ENCODE measurements around the gene GGT6.

The GGT6 gene

DNA sequence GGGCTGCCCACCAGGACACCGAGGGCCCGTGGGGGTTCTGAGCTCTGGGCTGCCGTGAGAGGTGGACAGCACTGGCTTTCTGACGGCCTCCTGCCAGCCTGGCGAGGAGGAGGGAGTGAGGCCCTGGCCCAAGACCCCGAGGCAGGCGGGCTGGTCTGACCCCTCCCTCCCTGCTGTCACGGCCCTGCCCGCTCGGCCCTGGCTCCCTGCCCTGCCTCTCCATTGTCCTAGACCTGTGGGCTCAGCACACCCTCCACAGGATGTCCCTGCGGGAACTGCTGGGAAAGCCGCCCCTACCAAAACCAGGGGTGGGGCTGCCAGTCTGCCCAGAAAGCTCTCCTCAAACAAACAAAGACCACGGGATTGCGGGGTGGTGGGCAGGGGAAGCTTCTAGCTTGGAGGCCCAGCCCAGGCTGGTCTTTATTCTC is 41.0 kb downstream of the GGT6 start:
- DNase-seq = no peak

- no peak for DNase-seq
These were observed 41.5 kb downstream of the GGT6 start for GRCh38 chr17:4518901-4519300.

- no peak for DNase-seq
These were observed 43.6 kb downstream of the GGT6 start for GRCh38 chr17:4516735-4517134.

- DNase-seq = no peak
These were observed 44.9 kb downstream of the GGT6 start for GRCh38 chr17:4515501-4515900.

DNA sequence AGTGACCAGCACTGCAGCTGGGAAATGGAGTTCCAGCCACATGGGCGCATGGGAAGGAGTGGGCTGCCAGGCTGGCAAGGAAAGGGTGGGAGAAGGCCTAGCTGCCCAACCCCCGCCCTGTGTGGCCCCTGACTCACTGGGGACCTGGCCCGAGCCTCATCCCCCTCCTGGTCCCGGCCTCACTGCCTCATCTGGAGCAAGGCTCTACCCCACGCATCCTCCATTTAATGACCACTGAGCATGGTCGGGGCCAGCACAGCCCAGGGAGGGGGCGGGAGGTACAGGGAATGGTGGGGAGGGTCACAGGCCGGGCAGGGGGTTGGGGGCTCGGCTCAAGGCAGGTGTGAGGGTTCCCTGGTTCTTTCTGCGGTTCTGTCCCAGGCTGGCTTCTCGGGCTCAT is 45.6 kb downstream of the GGT6 start:
- DNase-seq = no peak

GRCh38 chr17:4514206-4514605 is 46.2 kb downstream of the GGT6 start:
- DNase-seq = no peak

- DNase-seq = no peak
These were observed 47.0 kb downstream of the GGT6 start for GRCh38 chr17:4513113-4514032.

DNA sequence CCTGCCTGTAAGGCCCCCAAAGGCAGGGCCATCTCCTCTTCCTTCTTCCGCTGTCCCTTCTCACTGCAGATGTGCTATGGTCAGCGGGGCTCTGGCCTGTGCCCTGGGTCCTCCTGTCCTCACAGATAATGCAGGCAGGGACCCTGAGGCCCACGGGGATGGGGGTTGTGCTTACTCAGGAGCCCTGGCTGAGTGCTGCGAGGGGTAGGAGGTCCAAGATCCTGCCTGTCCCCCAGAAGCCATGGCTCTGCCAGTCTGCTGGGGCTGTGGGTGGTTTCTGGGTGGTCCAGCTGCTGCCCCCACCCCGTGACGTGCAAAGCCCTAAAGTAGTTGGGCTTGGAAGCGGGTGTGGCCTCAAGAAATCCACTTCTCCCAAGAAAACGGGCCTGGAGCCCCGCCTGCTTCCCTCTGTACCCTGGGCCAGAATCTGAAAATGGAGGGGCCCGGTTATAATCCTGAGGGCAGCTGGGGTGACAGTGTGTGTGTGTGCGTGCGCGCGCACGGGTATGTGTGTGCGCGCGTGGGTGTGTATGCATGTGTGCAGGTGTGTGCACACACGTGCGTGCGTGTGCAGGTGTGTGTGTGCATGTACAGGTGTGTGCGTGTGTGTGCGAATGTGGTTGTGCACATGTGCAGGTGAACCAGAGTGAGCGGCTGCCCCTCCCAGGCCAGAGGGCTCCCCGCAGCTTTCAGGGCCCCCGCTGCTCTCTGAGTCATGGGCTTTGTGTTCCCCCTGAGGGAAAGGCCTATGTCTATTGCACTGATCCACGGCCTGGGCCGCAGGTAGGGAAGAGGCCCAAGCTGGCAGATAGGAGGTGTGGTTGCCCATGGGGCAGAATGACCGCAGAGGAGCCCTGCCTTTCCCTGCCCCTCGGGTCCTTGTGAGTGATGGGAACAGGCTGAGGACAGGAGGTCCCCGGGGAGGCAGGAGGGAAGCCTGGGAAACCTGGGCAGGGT is 47.9 kb downstream of the GGT6 start:
- DNase-seq = no peak

DNA sequence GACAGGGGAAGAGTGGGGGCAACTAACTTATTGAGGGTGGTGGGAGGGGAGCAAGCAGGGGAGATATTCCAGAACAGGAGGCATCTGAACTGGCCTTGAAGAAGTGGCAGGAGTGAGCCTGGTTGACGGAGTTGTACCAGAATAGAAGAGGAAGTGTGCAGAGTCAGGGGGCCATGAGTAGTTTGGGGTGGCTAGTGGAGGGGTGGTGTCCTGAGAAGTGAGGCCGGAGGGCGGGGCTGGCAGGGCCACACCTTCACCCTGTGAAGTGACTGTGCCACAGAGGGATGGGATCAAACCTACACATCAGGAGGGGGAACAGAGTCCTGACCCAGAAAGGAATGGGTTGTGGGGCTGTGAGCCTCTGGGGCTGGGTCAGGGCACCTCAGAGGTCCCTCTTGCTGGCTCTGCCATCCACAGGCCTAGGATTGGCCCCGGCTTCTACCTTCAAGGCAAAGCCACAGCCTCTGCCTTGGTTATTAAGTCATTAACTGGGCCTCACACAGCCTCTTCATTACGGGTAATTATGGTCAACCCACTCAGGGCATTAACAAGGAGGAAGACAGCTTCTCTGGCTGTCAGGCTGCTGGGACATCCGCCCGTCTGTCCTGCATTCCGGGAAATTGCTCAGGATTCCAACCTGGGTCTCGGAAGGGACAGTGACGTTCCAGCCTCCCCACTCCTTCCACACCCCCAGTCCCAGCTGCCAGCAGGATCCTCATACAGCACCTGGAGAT is 49.0 kb downstream of the GGT6 start:
- no peak for DNase-seq

DNA sequence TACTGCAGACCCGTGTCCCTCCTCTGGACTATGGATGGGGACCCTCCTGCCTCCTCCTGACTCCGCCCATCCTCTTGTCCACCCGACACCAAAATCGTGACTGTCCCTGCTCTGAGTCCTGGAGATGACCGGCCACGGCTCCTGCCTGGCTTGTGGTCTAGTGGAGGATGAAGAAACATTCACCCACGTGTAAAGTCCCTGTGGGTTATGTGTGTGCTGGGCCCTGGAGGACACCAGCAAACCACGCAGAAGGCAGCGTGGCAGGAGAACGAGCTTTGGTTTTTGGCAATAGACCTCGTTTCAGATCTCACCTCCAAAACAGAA is 49.8 kb downstream of the GGT6 start:
- no peak for DNase-seq

DNA sequence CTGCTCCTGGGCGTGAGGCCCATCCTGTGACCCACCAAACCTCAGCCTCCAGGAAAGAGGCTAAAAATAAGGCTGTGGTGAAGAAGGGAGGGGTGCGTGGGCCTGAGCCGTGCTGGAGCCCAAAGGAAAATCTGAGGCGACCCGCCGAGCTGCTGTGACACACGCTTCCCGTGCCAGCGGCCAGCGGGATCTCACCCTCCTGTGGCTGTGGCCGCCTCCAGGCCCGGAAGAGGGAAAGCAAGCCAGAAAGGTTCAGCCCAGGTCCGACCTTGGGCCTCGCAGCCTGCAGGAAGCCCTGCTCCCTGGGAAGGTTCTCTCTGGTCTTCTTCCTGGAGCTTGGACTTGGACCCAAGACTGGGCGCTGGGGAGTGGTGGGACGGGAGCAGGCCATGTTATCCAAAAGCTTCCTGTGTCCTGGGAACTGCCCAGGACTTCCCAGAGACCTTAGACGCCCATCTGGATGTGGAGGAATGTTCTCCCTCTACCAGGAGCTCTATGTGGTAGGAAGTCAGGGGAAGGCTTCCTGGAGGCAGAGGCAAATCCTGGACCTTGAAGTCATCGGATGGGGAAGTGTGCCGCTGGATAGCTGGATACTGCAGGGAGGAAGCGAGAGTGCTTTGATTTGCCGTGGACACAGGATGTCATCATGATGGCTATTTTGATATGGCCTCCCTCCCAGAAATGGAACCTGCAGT is 50.3 kb downstream of the GGT6 start:
- no peak for DNase-seq

DNA sequence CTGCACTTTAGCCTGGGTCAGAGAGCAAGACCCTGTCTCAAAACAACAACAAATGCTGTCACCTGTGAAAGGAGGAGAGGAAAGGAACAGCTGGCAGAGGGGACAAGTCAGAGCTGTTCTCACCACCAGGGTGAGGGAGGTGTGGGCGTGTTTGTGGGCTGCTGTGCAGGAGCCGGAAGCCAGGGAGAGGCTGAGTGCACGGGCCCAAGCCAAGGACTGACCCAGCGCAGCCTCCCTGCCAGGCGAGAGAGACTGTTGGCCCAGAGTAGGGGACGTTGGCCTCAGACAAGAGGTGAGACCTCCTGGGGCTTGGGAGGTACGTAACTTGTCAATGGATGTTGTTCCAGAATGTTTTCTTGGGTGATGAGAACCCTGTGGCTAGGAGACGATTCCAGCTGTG is 51.0 kb downstream of the GGT6 start:
- no peak for DNase-seq

DNA sequence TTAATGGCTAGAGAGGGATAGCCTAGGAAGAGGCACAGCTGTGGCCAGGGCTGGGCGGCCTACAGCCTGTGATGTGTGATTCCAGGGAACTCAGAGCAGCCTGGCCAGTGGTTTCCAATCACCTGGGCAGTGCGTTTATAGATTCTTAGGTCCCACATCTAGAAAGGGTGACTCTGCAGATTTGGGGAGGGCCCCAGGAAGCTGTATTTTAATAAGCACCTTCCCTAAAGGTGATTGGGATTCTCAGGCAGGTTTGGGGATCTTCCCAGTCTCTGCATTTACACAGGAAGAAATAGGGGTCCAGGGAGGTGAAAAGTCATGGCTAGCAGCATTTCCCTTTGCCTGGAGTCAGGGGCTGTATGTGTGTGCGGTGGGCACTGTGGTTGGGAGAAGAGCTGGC is 52.2 kb downstream of the GGT6 start:
- no peak for DNase-seq

- DNase-seq = no peak
These were observed 52.8 kb downstream of the GGT6 start for GRCh38 chr17:4507361-4508111.

Measured in NCI-H146 (cell line).